HepG2 (cell line): ENCODE measurements around the gene CDH12. TPM values are rescaled to one million over a fixed set of nuclear protein-coding genes. Genes with fewer than 3 reads are reported as not detected.

ENCODE experiments used
- ATAC-seq: fragments of 200-7000 bp; cut with Tn5 transposase; 3 replicates; pipeline ENCODE4 v1.9.1; 2020; ENCODE audit warnings: mild to moderate bottlenecking, moderate library complexity
- BruUV-seq: library from RNA; stranded (reverse); fragments of 400-500 nt; replicated peaks from 2 replicates; lab custom pipeline; 2021; lab: Mats Ljungman, UMichigan
- CTCF ChIA-PET: fragments of 300-600 bp; formaldehyde crosslinking; extraction: SDS; loops from one replicate; lab custom pipeline; 2021; ENCODE audit warnings: low total read pairs, inconsistent platforms, low intra/inter-chr PET ratio; lab: Yijun Ruan, JAX
- POLR2A ChIA-PET: fragments of 350-600 bp; sonication (Branson Sonifier 250); formaldehyde crosslinking; loops from one replicate; lab custom pipeline; 2020; ENCODE audit warnings: antibody characterized with exemption, inconsistent platforms; lab: Yijun Ruan, JAX
- DNase-seq: peaks from one replicate; pipeline ENCODE4 v3.0.0-alpha.2; 2015; ENCODE audit warnings: low spot score
- FAIRE-seq: peaks from 3 replicates; lab custom pipeline; 2011; peaks lifted over from hg19 to GRCh38; lab: Jason Lieb, UNC
- H2AFZ ChIP-seq: one replicate; pipeline ENCODE4 v1.6.1; 2011; ENCODE audit warnings: low read length, inconsistent platforms
- H3K27ac ChIP-seq: fragments of 300-600 bp; 3 replicates; pipeline ENCODE4 v1.8.0; 2011; ENCODE audit warnings: mixed run types, mild to moderate bottlenecking, mixed read lengths, low read length, inconsistent platforms; ENCODE audit not compliant: insufficient read depth; ENCODE audit errors: extremely low read length
- H3K27me3 ChIP-seq, 2 experiments: fragments of 200-600 bp in 1 of 2; 2 replicates in 1 of 2; 3 replicates in 1 of 2; pipeline versions ENCODE4 v1.6.0 to v1.8.0; 2011; ENCODE audit warnings: low read length in 2 of 2, mild to moderate bottlenecking in 2 of 2, moderate library complexity in 2 of 2, inconsistent platforms in 1 of 2; ENCODE audit not compliant: insufficient read depth in 2 of 2, control insufficient read depth in 1 of 2
- H3K36me3 ChIP-seq, 2 experiments: fragments of 200-600 bp in 1 of 2; replicated peaks in 1 of 2; 2 replicates in 1 of 2; 3 replicates in 1 of 2; pipeline versions ENCODE4 v1.5.1 to v1.8.0; 2011; ENCODE audit warnings: low read length in 2 of 2, inconsistent platforms in 1 of 2; ENCODE audit not compliant: insufficient read depth in 2 of 2, control insufficient read depth in 1 of 2
- H3K4me1 ChIP-seq: 2 replicates; pipeline ENCODE4 v1.5.1; 2012; ENCODE audit warnings: low read length, inconsistent platforms; ENCODE audit not compliant: insufficient read depth
- H3K4me2 ChIP-seq: 2 replicates; pipeline ENCODE4 v1.6.0; 2011; ENCODE audit warnings: low read depth, low read length, inconsistent platforms
- H3K4me3 ChIP-seq, 3 experiments: fragments of 200-600 bp in 1 of 3; sonication (generic), shearing (Covaris generic) in 1 of 3; replicated peaks in 1 of 3; 2 replicates each; pipeline ENCODE4 v1.5.1; 2011 to 2016; ENCODE audit warnings: low read length in 3 of 3, inconsistent platforms in 2 of 3, low read depth in 2 of 3, mild to moderate bottlenecking in 2 of 3, control low read depth in 1 of 3, mixed read lengths in 1 of 3; ENCODE audit not compliant: insufficient read depth in 1 of 3
- H3K79me2 ChIP-seq: one replicate; pipeline ENCODE4 v1.6.1; 2011; ENCODE audit warnings: low read length, inconsistent platforms; ENCODE audit not compliant: insufficient read depth
- H3K9ac ChIP-seq: 2 replicates; pipeline ENCODE4 v1.6.0; 2011; ENCODE audit warnings: mild to moderate bottlenecking, low read depth, low read length, inconsistent platforms; ENCODE audit not compliant: insufficient read depth
- H3K9me3 ChIP-seq: 2 replicates; pipeline ENCODE4 v1.5.1; 2012; ENCODE audit warnings: mild to moderate bottlenecking, low read length
- H4K20me1 ChIP-seq: 2 replicates; pipeline ENCODE4 v1.6.0; 2011; ENCODE audit warnings: inconsistent platforms, mild to moderate bottlenecking, low read length, moderate library complexity; ENCODE audit not compliant: insufficient read depth
- CBFB ChIP-seq: sonication (generic); formaldehyde crosslinking; IDR thresholded peaks from 2 replicates; pipeline ENCODE4 v1.4.0; 2020; ENCODE audit warnings: missing genetic modification reagents
- ELF1 ChIP-seq: sonication (generic); formaldehyde crosslinking; IDR thresholded peaks from 2 replicates; pipeline ENCODE4 v1.4.0; 2020; ENCODE audit warnings: missing genetic modification reagents
- LRRFIP1 ChIP-seq: sonication (generic); formaldehyde crosslinking; conservative IDR thresholded peaks from 2 replicates; pipeline ENCODE4 v1.4.0; 2020; ENCODE audit warnings: missing genetic modification reagents
- PCBP1 ChIP-seq: fragments of 200-400 bp; formaldehyde crosslinking; IDR thresholded peaks from 2 replicates; pipeline ENCODE4 v1.6.1; 2017; ENCODE audit warnings: mild to moderate bottlenecking, low read depth, low read length, borderline replicate concordance
- SNAPC2 ChIP-seq: sonication (generic); formaldehyde crosslinking; IDR thresholded peaks from 2 replicates; pipeline ENCODE4 v1.8.1; 2022; ENCODE audit warnings: mild to moderate bottlenecking, missing genetic modification reagents
- ZNF562 ChIP-seq: sonication (generic); formaldehyde crosslinking; IDR thresholded peaks from 2 replicates; pipeline ENCODE4 v1.8.0; 2022; ENCODE audit warnings: missing genetic modification reagents, borderline replicate concordance
- ZSCAN5A ChIP-seq: sonication (generic); formaldehyde crosslinking; IDR thresholded peaks from 2 replicates; pipeline ENCODE4 v1.8.0; 2022; ENCODE audit warnings: mild to moderate bottlenecking, missing genetic modification reagents, borderline replicate concordance
- WGBS: methylation state at CpG from one replicate; pipeline ENCODE4 v1.1.6; 2017; ENCODE audit warnings: low lambda C conversion rate; 5-methylcytosine and 5-hydroxymethylcytosine counted together
- in situ Hi-C: cut with HindIII; loops from 2 replicates; pipeline ENCODE4 v1.10.0; 2017; ENCODE audit warnings: low pct_unique_long_range_greater_than_20kb; ENCODE audit not compliant: extremely low pct_ligation_motif_present
- intact Hi-C: fragments of 100-400 bp; cut with micrococcal nuclease; formaldehyde crosslinking; loops from one replicate; pipeline ENCODE4 v1.10.0; 2022; ENCODE audit not compliant: unreplicated experiment
- polyA plus RNA-seq, 8 experiments: library from polyadenylated mRNA; depleted of rRNA in 3 of 8; stranded (reverse) in 7 of 8; unstranded in 1 of 8; fragments of >200 nt; fragmentation: Illumina TruSeq in 4 of 8; extraction: Trizol in 4 of 8; gene quantifications; 2 replicates each; pipeline versions ENCODE4 v1.2.1 to v1.2.3, GENCODE V29; 2011 to 2016; ENCODE audit warnings: low read depth in 4 of 8, missing spikeins in 1 of 8, mixed read lengths in 1 of 8; ENCODE audit not compliant: insufficient read depth in 1 of 8
- total RNA-seq, 5 experiments: library from RNA; depleted of rRNA; stranded (reverse); fragments of >200 nt; fragmentation: Illumina TruSeq; extraction: Trizol; gene quantifications; 2 replicates each; pipeline ENCODE4 v1.2.3, GENCODE V29; 2016; ENCODE audit warnings: low read depth in 1 of 5

CDH12 gene
- total and polyA plus RNA-seq, 2 of the 13 experiments (the other 11 are each of a cell fraction or from before 2014, with no cell fraction given), result not detected

GRCh38 chr5:22500556-22500955 lies 352.6 kb downstream of the CDH12 start:
- no peak overlapping the region for H3K27ac ChIP-seq
- H3K9me3 ChIP-seq, result peaks cover 4% of the 10 kb centered on the region; the same call in 1 of the 2 replicates
- ChIA-PET POLR2A (no interaction called here), CTCF (no interaction called here)
- in situ Hi-C loops (no loop called here), intact Hi-C loops (no loop called here)
- DNase-seq, result no peak
- no peak for ATAC-seq
- H3K79me2 ChIP-seq, result no peaks in the 10 kb centered on the region
- no peak overlapping the region for H3K4me3 ChIP-seq
- 0% methylated on average over 1 of the region's 1 CpG for WGBS
- no peaks in the 10 kb centered on the region for H3K4me1 ChIP-seq
- no peak overlapping the region for H2AFZ ChIP-seq
- no peaks in the 10 kb centered on the region for H4K20me1 ChIP-seq
- FAIRE-seq, result no peak
- no peaks in the 10 kb centered on the region for H3K36me3 ChIP-seq
- TF ChIP-seq ZSCAN5A (CRISPR knock-in tag), result no peak
- no peak for TF ChIP-seq PCBP1
- no peak for TF ChIP-seq LRRFIP1 (CRISPR knock-in tag)
- TF ChIP-seq ZNF562, result no peak
- TF ChIP-seq CBFB, result no peak
- no peak for TF ChIP-seq ELF1 (CRISPR knock-in tag)
- no peak for TF ChIP-seq SNAPC2
- no TSS peak for BruUV-seq
- no peaks in the 10 kb centered on the region for H3K27me3 ChIP-seq
- H3K4me2 ChIP-seq, result no peak overlapping the region
- no peak overlapping the region for H3K9ac ChIP-seq
